GM19467 (cell line): ENCODE data around the gene HEPHL1.

Source experiments
- ATAC-seq: cut with Tn5 transposase; IDR thresholded peaks from one replicate; pipeline ENCODE4 v1.9.1; 2021; ENCODE audit warnings: mild to moderate bottlenecking, moderate library complexity; ENCODE audit not compliant: unreplicated experiment

Gene HEPHL1

GRCh38 chr11:94128746-94129511 is 107.8 kb downstream of the HEPHL1 start, which contains the start of gene PANX1:
PANX1 (plus strand) TSS chr11:94128841; CDS start chr11:94129313, 472 bp downstream.
- ATAC-seq, result peak; percentile 83

- no peak for ATAC-seq
Measured at GRCh38 chr11:94129512-94130297, 108.6 kb downstream of the HEPHL1 start.

- ATAC-seq, result no peak
Measured at GRCh38 chr11:94130298-94131046, 109.3 kb downstream of the HEPHL1 start.

- ATAC-seq, result no peak
Measured at GRCh38 chr11:94131047-94131717, 110.0 kb downstream of the HEPHL1 start.

- no peak for ATAC-seq
Measured at GRCh38 chr11:94131718-94132115, 110.6 kb downstream of the HEPHL1 start.

GRCh38 chr11:94132152-94132558 is 111.0 kb downstream of the HEPHL1 start:
- no peak for ATAC-seq

GRCh38 chr11:94132823-94133408 is 111.8 kb downstream of the HEPHL1 start:
- ATAC-seq, result no peak

GRCh38 chr11:94133752-94134151 is 112.6 kb downstream of the HEPHL1 start:
- no peak for ATAC-seq

GRCh38 chr11:94134651-94135512 is 113.7 kb downstream of the HEPHL1 start:
- ATAC-seq, result no peak

- no peak for ATAC-seq
Measured at GRCh38 chr11:94139416-94139815, 118.3 kb downstream of the HEPHL1 start.

GRCh38 chr11:94140154-94140655 is 119.1 kb downstream of the HEPHL1 start:
- no peak for ATAC-seq

GRCh38 chr11:94141511-94142307 is 120.6 kb downstream of the HEPHL1 start:
- ATAC-seq, result no peak

GRCh38 chr11:94142308-94143281 is 121.4 kb downstream of the HEPHL1 start:
- no peak for ATAC-seq

- ATAC-seq, result no peak
Measured at GRCh38 chr11:94144216-94144615, 123.1 kb downstream of the HEPHL1 start.

GRCh38 chr11:94144664-94145063 is 123.5 kb downstream of the HEPHL1 start:
- ATAC-seq, result no peak

GRCh38 chr11:94145431-94145830 is 124.3 kb downstream of the HEPHL1 start:
- no peak for ATAC-seq

- no peak for ATAC-seq
Measured at GRCh38 chr11:94145916-94146315, 124.8 kb downstream of the HEPHL1 start.
